Mucosa of gallbladder (tissue), 1 donor: ENCODE measurements around the gene CD180. TPM values are rescaled to one million over a fixed set of nuclear protein-coding genes. Genes with fewer than 3 reads are reported as not detected.

Experiments used
- DNase-seq: peaks from one replicate; pipeline ENCODE4 v3.0.0-alpha.2; 2020; ENCODE audit warnings: low spot score
- total RNA-seq: library from RNA; stranded (reverse); gene quantifications from one replicate; pipeline ENCODE4 v1.2.1, GENCODE V29; 2021
- donor health status: DM: no; HTN: no; CAD: no.

CD180 gene
- total RNA-seq = 1.6 TPM

- DNase-seq = no peak
Measured at GRCh38 chr5:67196537-67197059, at the start of gene CD180. Gene CD180 (minus strand): TSS chr5:67196799. CDS start chr5:67196641, 158 bp downstream.

GRCh38 chr5:67246108-67246507, 49.5 kb upstream of the CD180 start:
- DNase-seq = peak; percentile 43

GRCh38 chr5:67245259-67245846, 48.8 kb upstream of the CD180 start:
- no peak for DNase-seq

- DNase-seq = no peak
Measured at GRCh38 chr5:67244345-67244793, 47.8 kb upstream of the CD180 start.

- no peak for DNase-seq
Measured at GRCh38 chr5:67243944-67244343, 47.3 kb upstream of the CD180 start.

GRCh38 chr5:67243349-67243748, 46.8 kb upstream of the CD180 start:
- DNase-seq = no peak

GRCh38 chr5:67241326-67241725, 44.7 kb upstream of the CD180 start:
- DNase-seq = no peak

- DNase-seq = no peak
Measured at GRCh38 chr5:67240846-67241245, 44.2 kb upstream of the CD180 start.

GRCh38 chr5:67240065-67240464, 43.5 kb upstream of the CD180 start:
- no peak for DNase-seq

GRCh38 chr5:67238191-67238590, 41.6 kb upstream of the CD180 start:
- no peak for DNase-seq

- DNase-seq = peak; percentile 57
Measured at GRCh38 chr5:67235399-67236110, 39.0 kb upstream of the CD180 start.

- DNase-seq = peak; percentile 58
Measured at GRCh38 chr5:67234671-67235176, 38.1 kb upstream of the CD180 start.

- DNase-seq = no peak
Measured at GRCh38 chr5:67233075-67233474, 36.5 kb upstream of the CD180 start.

GRCh38 chr5:67223211-67223610, 26.6 kb upstream of the CD180 start:
- DNase-seq = no peak

- no peak for DNase-seq
Measured at GRCh38 chr5:67222243-67223025, 25.8 kb upstream of the CD180 start.

- no peak for DNase-seq
Measured at GRCh38 chr5:67221487-67222242, 25.1 kb upstream of the CD180 start.

GRCh38 chr5:67216564-67216963, 20.0 kb upstream of the CD180 start:
- DNase-seq = no peak

GRCh38 chr5:67215519-67216471, 19.2 kb upstream of the CD180 start:
- DNase-seq = peak; percentile 88

GRCh38 chr5:67214707-67215447, 18.3 kb upstream of the CD180 start:
- peak; percentile 59 for DNase-seq

- no peak for DNase-seq
Measured at GRCh38 chr5:67214036-67214435, 17.4 kb upstream of the CD180 start.
